DMS53 treated with DMSO at 0.1 percent for 48 hours (cell line): Measurements from ENCODE around the gene PGM5.

ENCODE experiments used
- DNase-seq: peaks from one replicate; lab custom pipeline; 2025; ENCODE audit not compliant: unreplicated experiment; lab: John Stamatoyannopoulos, UW

PGM5 gene

DNA sequence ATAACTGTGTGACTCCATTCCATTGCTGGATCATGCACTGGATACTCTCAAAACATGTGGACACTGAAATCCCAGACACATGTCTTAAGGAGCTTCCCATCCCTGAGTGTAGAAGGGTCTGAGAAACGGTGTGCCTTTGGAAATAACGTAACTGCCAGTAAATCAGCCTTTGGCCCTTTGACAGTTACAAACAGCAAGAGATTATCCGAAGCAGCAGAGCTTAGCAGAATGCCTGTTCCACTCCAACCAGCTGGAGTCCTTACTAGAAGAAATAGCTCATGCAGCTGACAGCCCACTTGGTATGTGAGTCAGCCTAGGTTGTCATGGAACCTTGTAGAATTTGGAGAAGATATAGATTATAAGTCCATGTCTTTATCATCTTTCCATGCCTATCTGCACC lies 177.3 kb downstream of the PGM5 start:
- no peak for DNase-seq

DNA sequence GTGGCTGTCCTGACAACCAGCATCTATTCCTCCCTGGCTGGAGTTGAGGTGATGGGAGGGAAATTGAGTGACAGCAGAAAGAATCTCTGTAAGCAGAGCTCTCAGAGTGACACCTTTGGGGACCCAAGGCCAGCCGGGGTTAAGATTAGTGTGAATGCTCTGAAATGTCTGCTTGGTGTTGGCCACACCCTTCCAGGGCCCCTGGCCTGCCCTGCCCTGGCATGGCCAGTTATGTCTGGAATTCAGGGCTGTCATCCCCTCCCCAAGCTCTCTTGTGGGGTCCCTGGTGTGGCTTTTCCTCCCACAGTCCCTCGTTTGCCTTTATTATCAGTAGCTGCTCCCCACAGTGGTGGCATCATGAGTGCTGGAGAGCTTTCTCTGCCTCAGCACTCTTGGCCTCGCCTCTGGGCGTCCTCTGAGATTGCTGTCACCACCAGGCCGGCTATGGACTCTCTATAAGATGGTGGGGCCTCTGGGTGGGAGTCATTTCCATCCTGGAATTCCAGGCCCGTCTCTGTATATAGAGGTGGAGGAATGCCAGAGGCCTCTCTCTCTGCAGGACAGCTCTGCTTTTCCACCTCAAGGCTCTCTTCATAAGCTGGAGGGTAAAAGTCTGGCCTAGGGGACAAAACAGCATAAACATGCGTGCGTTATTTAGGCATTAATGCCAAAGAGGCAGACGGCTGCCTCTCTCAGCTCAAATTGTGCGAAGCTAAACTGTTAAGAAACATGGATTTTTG lies 180.6 kb downstream of the PGM5 start:
- DNase-seq, result no peak

DNA sequence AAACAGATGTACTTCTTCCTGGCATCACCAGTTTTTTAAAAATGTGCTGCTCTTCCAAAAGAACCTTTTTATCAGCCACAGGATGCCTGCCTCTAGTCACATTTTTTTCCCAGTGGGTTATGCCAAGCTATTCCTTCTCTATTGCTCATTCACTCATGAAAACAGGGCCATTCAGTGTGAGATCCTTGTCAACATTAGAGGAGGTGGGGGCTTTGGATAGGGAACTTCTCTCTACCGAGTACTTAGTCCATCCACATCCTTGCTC lies 181.1 kb downstream of the PGM5 start:
- no peak for DNase-seq

DNA sequence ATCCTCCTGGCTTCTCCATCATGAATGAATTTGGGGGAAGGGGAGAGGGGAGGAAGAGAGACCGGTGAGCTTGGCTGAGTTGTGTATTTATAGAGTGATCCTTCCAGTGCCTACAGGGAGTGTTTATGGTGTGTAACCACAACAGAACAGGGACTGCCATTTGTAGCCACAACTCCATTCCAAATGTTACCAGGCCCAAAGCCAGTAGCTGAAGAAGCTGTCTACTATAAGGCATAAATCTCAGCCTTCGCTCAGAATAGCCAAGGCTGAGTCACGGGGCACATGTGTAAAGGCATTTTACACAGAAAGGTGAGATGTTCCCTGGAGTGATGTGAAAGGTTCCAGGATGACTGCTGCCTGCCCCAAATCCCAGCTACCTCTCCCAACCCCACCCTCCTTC lies 181.8 kb downstream of the PGM5 start:
- DNase-seq, result no peak

DNA sequence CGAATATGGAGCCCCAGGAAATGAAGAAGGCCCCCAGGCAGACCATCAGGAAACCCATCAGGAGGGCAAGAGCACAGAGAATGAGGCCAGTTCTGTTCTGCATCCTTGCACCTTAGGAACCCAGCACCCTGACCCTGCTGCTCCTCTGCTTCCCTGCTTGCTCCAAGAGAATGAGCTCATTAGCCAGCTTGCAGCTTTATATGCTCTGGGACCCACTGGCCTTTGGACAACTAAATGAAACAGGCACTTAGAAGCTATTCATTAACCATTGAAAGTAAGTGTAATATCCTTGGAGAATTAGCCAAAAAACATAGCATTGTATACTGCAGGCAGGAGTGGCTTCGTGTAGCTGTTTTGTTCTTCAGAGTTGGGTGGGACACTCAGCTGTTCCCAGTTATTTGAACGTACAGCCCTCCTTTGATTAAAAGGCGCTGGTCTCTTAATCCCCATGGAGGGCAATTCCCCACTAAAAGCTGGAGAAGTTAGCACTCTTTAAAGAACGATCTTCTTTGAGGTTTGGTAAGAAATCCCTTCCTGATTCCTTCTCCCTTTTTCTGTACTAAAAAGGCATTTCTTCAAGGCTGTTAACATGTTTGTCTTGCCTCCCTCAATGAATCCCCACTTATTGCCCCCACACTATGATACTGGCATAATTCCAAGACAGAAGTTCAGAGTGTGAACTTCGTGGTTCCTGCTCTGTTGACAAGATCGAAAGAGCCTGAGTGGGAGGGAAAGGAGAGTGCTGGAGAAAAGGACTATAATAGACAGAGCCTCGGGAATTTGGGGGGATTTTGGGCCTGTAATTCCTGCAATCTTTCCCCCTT lies 184.5 kb downstream of the PGM5 start, which contains the start of gene TMEM252:
TSS of gene TMEM252 (minus strand) at position 172 of the 824 bp plus-strand sequence. CDS start at position 103, 69 bp downstream.
- no peak for DNase-seq

DNA sequence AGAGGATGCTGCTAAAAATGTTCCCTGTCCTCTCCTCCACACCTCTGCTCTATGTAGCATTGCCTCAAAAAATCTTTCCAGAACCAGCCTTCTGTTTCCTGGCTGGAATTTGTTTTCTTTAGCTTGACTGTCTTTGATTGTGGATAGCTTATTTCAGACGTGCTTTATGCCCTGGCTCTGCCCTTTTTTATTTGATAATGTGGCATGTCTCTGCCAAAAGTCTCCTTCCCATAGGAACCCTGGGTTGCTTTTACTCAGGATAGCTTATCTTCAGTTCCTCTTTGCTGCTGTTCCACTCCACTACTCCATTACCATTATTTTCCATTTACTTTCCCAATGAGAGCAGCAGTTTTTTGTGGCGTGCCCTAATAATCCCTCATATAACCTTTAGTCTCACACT lies 185.2 kb downstream of the PGM5 start:
- no peak for DNase-seq

DNA sequence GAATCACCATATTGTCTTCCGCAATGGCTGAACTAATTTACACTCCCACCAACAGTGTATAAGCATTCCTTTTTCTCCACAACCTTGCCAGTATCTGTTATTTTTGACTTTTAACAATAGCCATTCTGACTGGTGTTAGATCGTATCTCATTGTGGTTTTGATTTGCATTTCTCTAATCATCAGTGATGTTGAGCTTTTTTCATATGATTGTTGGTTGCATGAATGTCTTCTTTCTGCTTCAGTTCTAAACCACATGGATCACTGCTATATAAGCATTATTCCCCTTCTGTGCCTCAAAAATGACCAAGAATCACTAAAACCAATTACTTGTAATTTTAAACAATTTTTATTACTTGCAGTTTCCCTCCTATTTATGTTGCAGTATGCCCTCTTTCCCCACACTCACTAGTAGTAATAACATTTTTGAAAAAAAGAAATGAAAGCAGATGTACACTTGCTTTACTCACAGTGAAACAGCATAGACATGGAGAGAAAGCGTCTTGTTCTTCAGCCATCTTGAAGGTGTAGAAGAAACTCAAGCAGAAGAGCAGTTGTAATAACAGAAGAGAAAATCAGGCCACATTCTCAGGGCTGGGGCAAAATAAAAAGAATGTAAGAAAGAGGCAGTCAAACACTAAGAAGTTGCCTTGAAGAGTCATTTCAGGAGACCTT lies 188.8 kb downstream of the PGM5 start:
- DNase-seq, result no peak

DNA sequence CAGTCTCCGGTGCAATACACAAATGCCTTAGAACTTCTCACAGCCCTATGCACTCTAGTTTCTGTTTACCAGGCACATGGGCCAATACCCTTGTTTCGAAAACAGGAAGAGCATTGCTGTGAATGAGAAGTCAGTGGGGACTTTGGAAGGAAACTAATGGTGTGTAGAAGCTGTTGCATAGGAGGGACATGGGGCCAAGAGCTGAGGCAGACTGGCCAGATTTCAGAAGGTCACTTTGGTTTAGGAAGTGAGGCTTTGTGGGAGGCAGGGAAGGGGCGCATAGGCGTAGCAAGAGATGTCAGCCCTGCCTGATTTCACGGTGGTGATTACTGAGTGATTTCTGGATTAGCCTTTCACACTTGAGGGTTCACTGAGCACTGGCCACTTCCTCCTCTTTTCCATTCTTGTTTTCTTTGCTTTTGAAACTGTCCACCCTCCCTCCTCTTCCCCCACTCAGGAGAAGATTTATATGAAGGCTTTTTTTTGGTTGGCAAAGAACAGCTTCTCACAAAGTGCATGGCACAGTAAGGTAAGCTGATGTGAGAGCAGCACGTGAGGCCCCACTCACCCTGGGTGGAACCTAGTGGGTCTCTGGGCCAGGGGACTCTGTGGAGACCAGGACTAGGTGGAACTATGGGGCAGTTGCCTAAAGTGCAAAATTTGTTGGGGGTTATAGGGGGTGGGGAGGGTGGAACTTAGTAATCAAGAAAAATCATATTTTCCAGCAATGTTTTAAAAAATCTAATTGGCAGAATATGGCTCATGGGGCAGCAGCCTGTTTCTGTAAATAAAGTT lies 190.4 kb downstream of the PGM5 start:
- no peak for DNase-seq

DNA sequence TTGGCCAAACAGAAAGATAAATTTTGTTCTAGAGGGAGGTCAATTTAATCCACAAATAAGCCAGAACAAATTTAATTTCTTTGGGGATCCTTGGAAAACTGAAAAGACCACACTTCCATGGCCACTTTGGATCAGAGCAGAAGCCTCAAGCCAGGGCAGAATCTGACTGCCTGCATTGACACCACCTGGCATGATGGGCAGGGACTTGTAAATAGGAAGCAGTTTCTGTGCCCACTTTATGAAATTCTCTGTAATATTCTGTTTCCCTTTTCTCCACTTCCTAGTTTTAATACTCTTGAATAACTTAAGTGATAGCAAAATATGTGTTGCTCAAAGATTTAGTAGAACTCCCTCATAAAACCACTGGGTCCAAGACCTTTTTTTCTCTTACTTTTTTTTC lies 191.0 kb downstream of the PGM5 start:
- no peak for DNase-seq

DNA sequence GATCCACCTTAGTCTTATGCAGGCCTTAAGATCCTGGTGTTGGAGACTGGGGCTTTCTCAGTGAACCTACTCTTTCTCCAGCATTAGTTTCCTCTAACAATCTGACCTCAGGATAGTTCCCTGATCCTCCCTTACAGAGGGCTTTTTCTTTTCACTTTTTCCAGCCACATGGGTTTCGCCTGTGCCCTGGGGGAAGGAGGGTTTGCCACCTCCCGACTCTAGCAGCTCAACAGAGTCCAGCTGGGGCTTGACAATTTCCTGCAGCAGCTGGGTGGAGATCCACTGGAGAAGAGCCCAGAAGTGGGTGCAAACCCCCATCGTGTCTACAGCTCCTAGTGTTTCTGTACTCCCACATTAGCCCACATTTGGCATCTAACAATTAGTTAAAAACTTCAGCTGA lies 191.8 kb downstream of the PGM5 start:
- DNase-seq, result no peak

DNA sequence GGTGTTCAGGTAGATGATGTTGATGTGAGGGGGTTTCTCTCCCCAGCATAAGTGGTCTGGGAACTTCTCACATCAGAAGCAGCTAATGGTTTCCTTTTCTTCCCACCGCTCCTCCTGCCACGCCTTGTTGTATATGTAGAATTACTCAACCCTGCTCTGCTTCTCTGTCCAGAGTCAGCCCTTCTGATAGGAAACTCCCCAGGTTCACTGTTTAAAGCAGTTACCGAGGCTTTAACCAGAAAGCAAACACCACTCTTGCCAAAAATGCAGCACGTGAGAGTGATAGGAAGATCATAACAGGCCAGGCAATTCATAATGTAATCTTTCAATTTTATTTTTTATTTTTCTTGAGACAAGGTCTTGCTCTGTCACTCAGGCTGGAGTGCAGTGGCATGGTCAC lies 194.8 kb downstream of the PGM5 start:
- DNase-seq, result no peak

DNA sequence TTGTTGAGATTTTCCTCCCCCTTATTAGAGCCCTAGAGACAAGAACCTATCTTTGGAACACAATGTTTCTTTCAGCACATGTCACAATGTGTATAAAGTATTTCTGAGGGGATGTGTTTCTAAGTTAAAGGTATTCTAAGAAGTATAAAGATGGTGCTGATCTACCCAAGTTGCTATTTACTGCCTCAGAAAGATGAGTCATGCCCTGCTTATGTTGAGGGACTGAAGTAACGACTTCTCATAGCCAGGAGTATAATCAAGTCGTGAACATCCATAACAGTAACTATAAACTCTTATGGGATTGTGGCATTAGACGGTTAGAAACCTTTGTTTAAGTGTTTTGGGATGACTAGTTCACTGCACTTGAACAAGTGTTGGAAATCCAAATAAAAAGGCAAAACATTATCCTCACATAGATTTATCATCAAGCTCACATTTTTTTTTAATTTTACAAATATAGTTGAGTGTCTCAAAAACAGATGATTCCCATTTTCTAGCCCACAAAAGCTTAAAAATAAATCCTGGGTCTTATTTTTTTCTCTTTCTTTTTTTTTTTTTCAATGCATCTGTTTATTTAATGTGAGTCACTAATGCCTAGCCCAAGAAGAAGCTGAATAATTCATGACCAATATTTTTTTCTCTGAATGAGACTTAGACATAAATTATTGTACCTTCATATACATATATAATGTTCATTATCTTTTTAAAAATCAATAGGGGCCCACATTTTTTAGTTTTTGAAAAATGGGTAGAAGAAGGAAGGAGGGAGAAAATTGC lies 196.5 kb downstream of the PGM5 start:
- DNase-seq, result no peak

DNA sequence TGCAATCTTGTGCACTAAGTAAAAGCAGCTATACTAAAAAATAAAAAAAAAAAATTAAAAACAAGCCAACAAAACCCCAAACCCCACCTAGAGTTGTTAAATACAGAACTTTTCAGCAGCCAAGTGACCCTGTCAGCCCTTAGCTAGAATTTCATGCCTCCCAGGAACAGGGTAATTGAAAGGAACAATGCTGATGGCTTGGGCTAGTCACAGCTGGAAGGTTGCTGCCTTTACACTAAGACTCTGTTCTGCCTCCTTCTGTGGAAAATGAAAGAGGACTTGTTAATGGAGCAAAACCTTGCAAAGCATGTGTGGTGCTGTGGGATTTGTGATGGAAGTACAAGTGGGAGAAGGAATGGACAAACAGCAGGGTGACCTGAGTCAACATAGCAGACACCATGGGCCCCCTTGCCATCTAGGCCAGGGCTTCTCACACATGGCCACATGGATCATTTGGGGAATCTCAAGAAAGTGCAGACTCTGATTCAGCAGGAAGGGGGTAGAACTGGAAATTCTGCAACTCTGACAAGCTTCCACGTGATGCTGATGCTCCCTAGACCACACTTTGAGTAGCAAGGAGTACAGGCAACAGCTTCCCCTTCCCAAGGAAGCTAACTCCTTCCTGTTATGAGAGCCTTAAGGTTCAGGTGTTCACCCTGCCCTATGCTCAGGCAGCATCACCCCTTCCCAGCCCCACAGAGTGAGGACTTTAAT lies 199.2 kb downstream of the PGM5 start:
- DNase-seq, result no peak

DNA sequence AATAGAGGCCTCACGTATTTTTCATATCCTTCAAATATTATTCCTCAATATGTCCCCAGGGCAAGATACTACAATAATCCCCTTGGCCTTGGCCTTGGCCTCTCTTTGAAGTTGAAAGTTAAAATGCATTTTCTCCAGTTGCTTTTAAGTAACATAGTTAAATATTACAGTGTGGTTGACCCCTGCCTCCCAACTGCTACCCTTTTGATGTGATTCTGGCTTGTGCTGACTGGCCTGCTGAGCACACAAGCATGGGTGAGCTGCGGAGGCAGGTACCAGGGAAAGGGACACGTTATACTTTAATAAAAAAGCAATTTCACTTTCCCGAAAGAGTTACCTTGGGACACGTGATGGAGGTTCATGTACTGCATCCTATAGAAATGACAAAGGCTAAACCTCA lies 202.1 kb downstream of the PGM5 start:
- no peak for DNase-seq

DNA sequence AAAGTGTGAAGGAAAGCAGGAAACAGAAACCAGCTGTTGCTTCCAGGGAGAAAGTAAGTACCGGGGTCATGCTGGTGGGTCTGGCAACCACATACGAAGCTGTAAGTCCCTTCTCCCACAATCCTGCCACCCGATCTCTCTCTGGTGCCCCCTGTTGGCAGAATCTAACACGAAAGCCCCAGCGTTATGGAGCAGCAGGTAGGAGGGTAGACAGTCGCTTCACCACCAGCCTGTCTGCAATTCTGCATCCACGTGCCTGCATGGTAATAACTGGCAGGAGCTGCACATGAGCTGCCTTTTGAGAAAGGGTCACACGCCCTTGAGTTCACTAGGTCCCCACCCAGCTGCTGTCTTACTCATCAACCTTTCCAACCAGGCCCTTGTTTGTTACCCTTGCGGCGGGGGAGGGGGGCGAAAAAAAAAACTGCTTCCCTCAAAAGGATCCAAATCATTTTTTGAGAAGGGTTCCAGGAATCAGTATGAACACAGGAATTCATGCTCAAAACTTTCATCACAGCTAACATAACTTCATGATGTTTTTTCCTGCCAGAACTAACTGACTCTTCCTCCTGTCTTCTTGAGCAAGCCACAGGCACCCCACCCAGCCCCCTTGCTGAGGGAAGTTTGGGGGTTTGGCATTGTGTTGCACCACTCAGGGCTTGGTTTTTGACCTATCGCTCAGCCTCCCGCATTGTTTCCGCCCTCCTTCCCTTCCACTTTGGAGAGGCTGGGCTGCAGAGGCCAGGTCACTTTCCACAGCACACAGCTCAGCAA lies 203.8 kb downstream of the PGM5 start:
- no peak for DNase-seq

DNA sequence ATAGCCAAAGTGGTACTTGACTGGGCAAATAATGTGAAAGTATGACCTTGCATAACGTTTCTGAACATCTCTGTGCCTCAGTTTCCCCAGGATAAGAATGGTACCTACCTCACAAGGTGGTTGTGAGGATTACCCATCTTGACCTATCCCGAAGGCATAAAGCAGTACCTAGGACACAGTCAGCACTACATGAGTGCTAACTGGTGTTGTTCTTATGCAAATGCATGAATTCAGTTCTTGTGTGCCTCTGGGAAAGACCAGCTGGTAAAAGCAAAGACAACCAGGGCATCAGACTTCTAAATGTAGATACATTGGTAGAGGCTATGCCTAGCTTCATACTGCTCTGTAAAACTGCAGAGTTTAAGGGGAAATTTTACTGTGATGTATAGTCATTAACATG lies 206.1 kb downstream of the PGM5 start:
- DNase-seq, result no peak

DNA sequence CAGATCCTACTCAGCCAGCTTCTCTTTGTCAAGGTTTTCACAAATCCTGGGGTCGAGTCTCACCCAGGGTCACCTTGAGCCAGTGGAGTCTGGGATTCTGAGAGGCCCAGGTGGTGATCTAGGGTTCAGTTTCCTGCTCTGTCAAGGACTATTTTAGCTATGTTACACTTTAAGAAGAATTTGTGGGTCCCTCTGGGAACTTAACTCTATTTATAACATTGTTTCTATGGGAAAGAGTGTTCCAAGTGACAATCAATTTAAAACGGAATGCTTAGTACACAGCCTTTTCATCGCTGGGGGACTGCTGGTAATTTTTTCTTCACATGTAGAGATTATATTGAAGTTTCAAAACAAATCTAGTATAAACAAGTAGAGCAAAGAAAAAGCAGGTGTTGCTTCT lies 211.2 kb downstream of the PGM5 start:
- DNase-seq, result no peak

DNA sequence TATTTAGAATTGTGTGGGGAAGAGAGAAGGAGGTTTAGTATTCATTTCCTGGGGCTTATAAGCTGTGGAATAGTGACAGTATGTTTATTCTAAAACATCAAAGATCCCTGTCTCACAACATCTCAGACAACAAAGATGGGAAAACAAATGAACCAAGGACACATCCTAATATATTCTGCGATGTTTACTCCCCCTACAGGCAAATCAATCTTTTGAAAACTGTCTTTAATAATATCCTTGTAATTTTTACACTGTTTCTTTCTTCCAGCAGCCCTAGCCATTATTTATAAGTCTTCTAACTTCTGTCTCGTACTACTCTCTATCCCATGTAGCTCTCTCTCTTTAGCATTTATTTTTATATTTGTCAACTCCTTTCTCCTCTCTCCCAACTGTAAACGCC lies 217.7 kb downstream of the PGM5 start:
- DNase-seq, result no peak

DNA sequence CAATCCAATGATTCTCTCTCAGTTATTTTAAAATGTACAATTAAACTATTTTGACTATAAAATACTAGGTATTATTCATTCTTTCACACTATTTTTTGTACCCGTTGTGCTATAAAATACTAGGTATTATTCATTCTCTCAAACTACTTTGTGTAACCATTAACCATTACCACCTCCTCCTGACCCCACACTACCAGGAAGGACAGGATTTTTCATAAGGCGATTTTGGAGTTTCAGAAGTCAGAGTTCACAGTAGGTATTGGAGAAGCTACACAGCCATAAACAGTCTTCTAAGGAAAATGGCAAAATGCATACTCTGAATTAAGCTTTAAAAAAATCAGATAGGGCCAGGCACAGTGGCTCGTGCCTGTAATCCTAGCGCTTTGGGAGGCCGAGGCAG lies 219.4 kb downstream of the PGM5 start:
- no peak for DNase-seq
